ENCODE measurements around the gene ANKMY2. TPM values are rescaled to one million over a fixed set of nuclear protein-coding genes. Genes with fewer than 3 reads are reported as not detected.

ANKMY2 gene
- total RNA-seq, 3 donors from 2014 or later (not counting 1 experiment from before 2014, with no cell fraction given), result 15.5 to 21.4 (median 19.4) TPM

- ATAC-seq (no peak), DNase-seq (no peak)
- intact Hi-C loops (cut with micrococcal nuclease), result no loop called here
- H3K36me3 ChIP-seq (ENCODE audit: control insufficient read depth, insufficient read depth, low read length), result no peaks in the 10 kb centered on the region
- no peaks in the 10 kb centered on the region for H3K9me3 ChIP-seq (ENCODE audit: control insufficient read depth, insufficient read depth, low read length)
- H3K27ac ChIP-seq (ENCODE audit: low read length), result no peak overlapping the region
- no peaks in the 10 kb centered on the region for H3K4me1 Mint-ChIP-seq
- no peaks in the 10 kb centered on the region for H3K4me1 ChIP-seq (ENCODE audit: control insufficient read depth, insufficient read depth, low read length)
- no peak for TF ChIP-seq CTCF (IDR thresholded peaks at IDR 0.05)
- WGBS (ENCODE audit: insufficient coverage), result 100% methylated on average over 1 of the region's 1 CpG
- no peak overlapping the region for H3K4me3 ChIP-seq (ENCODE audit: low read length)
- no peaks in the 10 kb centered on the region for H3K27me3 ChIP-seq (ENCODE audit: control insufficient read depth, insufficient read depth, low read length)
- H3K4me3 Mint-ChIP-seq, result no peak overlapping the region
- H3K27ac Mint-ChIP-seq, result no peak overlapping the region
- no peaks in the 10 kb centered on the region for H3K36me3 Mint-ChIP-seq
- no peaks in the 10 kb centered on the region for H3K9me3 Mint-ChIP-seq
- no peaks in the 10 kb centered on the region for H3K27me3 Mint-ChIP-seq (ENCODE audit: low read depth in 2 of 2)
Observed at GRCh38 chr7:16594676-16595075, 50.9 kb downstream of the ANKMY2 start.

DNA sequence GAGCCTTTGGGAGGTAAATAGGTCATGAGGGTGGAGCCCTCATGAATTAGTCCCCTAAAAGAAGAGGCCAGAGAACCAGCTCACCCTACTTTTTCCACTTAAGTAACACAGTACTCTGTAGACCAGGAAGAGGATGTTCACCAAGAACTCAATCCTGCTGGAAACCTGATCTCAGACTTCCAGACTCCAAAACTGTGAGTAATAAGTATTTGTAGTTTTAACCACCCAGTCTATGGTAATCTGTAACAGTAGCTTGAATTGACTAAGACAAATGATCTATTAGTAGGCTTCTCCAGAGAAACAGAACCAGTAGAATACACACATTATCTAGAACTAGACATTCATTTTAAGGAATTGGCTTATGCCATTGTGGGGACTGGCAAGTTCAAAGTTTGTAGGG lies 51.5 kb downstream of the ANKMY2 start:
- DNase-seq (no peak), ATAC-seq (no peak)
- TF ChIP-seq CTCF (IDR thresholded peaks at IDR 0.05), result no peak
- H3K4me3 ChIP-seq (ENCODE audit: low read length), result no peak overlapping the region
- H3K4me3 Mint-ChIP-seq, result no peak overlapping the region
- H3K27me3 Mint-ChIP-seq (ENCODE audit: low read depth in 2 of 2), result no peaks in the 10 kb centered on the region
- H3K27me3 ChIP-seq (ENCODE audit: control insufficient read depth, insufficient read depth, low read length), result no peaks in the 10 kb centered on the region
- H3K4me1 Mint-ChIP-seq, result no peaks in the 10 kb centered on the region
- no peak overlapping the region for H3K27ac Mint-ChIP-seq
- H3K27ac ChIP-seq (ENCODE audit: low read length), result no peak overlapping the region
- no peaks in the 10 kb centered on the region for H3K4me1 ChIP-seq (ENCODE audit: control insufficient read depth, insufficient read depth, low read length)
- H3K36me3 Mint-ChIP-seq, result no peaks in the 10 kb centered on the region
- no peaks in the 10 kb centered on the region for H3K36me3 ChIP-seq (ENCODE audit: control insufficient read depth, insufficient read depth, low read length)
- intact Hi-C loops (cut with micrococcal nuclease), result no loop called here
- no peaks in the 10 kb centered on the region for H3K9me3 ChIP-seq (ENCODE audit: control insufficient read depth, insufficient read depth, low read length)
- H3K9me3 Mint-ChIP-seq, result no peaks in the 10 kb centered on the region

GRCh38 chr7:16592395-16592794 lies 53.2 kb downstream of the ANKMY2 start:
- Histone ChIP-seq H3K27me3 (ENCODE audit: control insufficient read depth, insufficient read depth, low read length) (no peaks in the 10 kb centered on the region), H3K27ac (ENCODE audit: low read length) (no peak overlapping the region), H3K36me3 (ENCODE audit: control insufficient read depth, insufficient read depth, low read length) (no peaks in the 10 kb centered on the region), H3K9me3 (ENCODE audit: control insufficient read depth, insufficient read depth, low read length) (no peaks in the 10 kb centered on the region), H3K4me3 (ENCODE audit: low read length) (no peak overlapping the region), H3K4me1 (ENCODE audit: control insufficient read depth, insufficient read depth, low read length) (no peaks in the 10 kb centered on the region)
- no peaks in the 10 kb centered on the region for H3K36me3 Mint-ChIP-seq
- H3K27ac Mint-ChIP-seq, result no peak overlapping the region
- no peaks in the 10 kb centered on the region for H3K9me3 Mint-ChIP-seq
- H3K4me3 Mint-ChIP-seq, result no peak overlapping the region
- no peaks in the 10 kb centered on the region for H3K4me1 Mint-ChIP-seq
- DNase-seq, result no peak
- no peak for TF ChIP-seq CTCF (IDR thresholded peaks at IDR 0.05)
- intact Hi-C loops (cut with micrococcal nuclease), result no loop called here
- 98% methylated on average over 3 of the region's 3 CpGs for WGBS (ENCODE audit: insufficient coverage)
- no peak for ATAC-seq
- no peaks in the 10 kb centered on the region for H3K27me3 Mint-ChIP-seq (ENCODE audit: low read depth in 2 of 2)

GRCh38 chr7:16590424-16590823 lies 55.1 kb downstream of the ANKMY2 start:
- Mint-ChIP-seq H3K27me3 (ENCODE audit: low read depth in 2 of 2) (peaks cover 0 to 2% of the 10 kb centered on the region in 2 donors), H3K4me3 (no peak overlapping the region)
- intact Hi-C loops (cut with micrococcal nuclease), result no loop called here

More at GRCh38 chr7:16590424-16590823, 55.1 kb downstream of the ANKMY2 start:
- no peaks in the 10 kb centered on the region for H3K9me3 Mint-ChIP-seq
- 17% methylated on average over 1 of the region's 1 CpG for WGBS (ENCODE audit: insufficient coverage)
- no peaks in the 10 kb centered on the region for H3K36me3 Mint-ChIP-seq
- H3K4me1 ChIP-seq (ENCODE audit: control insufficient read depth, insufficient read depth, low read length), result no peaks in the 10 kb centered on the region
- H3K4me1 Mint-ChIP-seq, result no peaks in the 10 kb centered on the region
- H3K36me3 ChIP-seq (ENCODE audit: control insufficient read depth, insufficient read depth, low read length), result no peaks in the 10 kb centered on the region
- no peaks in the 10 kb centered on the region for H3K9me3 ChIP-seq (ENCODE audit: control insufficient read depth, insufficient read depth, low read length)
- no peak for DNase-seq
- H3K4me3 ChIP-seq (ENCODE audit: low read length), result no peak overlapping the region
- H3K27me3 ChIP-seq (ENCODE audit: control insufficient read depth, insufficient read depth, low read length), result no peaks in the 10 kb centered on the region
- H3K27ac Mint-ChIP-seq, result no peak overlapping the region
- ATAC-seq, result no peak
- H3K27ac ChIP-seq (ENCODE audit: low read length), result no peak overlapping the region
- TF ChIP-seq CTCF (IDR thresholded peaks at IDR 0.05), result no peak
